ENCODE results near the gene NDOR1.

The NDOR1 gene

DNA sequence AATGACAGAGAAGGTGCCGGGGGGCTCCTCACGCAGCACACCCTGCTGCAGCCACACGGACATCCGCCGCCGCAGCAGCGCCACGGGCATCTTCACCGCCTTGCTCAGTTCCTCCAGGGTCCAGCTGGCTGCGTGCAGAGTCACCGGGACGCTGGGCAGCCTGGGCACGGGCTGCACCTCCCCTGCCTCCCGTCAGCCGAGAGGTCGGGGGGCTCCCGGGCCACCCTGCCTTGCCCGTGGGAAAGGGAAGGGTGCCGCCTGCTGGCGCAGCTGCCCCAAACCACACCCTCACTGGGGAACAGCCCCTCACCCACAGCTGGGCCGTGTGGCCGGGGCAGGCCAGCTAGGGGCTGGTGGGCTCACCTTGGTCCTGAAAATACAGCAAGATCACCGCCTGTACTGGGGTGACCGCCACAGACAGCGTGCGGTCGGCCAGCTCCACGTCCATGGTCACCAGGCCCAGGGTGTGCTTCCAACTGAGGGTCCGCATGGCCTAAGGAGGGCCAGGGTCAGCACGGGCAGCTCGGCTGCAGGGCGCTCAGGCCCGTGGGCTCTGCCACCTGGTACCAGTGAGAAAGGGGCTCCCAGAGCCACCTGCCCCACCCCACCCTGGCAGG, 30.0 kb upstream of the NDOR1 start:
- TF ChIP-seq CTCF (IDR thresholded peaks at IDR 0.05), result no peak

DNA sequence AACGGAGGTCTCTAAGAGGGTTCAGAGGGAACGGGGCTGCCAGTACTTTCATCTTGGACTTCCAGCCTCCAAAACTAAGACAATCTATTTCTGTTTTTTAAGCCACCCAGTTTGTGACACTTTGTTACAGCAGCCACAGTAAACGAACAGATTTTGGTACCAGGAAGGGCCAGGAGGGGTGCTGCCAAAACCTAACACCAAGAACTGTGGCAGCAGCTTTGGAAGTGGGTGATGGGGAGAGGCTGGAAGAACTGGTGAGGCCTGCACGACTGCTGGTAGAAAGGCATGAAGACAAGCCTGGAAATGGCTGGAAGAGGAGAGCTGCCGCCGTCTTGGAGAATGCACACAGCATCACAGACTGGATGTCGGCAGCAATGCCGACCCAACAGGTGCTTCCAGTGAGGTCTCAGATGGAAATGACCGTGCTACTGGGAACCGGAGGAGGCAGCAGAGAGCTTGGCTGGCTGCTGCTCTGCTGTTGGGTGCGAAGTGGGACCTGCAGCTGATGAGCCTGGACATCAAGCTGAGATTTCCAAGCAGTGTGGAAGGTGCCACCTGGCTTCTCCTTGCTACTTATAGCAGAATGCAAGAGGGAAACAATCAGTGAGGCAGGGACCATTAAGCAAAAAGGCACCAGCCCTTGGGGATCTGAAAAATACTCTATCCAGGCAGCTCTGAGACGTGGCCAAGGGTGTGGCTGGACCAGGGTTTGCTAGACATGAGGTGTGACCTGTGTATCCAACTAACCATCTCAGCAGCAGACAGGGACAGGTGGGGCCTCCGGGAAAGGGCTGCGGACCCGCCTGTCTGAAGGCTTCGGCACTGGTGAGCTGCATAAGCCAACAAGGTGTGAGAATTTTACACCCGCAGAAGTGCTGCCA, 29.0 kb upstream of the NDOR1 start:
- TF ChIP-seq CTCF (IDR thresholded peaks at IDR 0.05), result peak; percentile 77

DNA sequence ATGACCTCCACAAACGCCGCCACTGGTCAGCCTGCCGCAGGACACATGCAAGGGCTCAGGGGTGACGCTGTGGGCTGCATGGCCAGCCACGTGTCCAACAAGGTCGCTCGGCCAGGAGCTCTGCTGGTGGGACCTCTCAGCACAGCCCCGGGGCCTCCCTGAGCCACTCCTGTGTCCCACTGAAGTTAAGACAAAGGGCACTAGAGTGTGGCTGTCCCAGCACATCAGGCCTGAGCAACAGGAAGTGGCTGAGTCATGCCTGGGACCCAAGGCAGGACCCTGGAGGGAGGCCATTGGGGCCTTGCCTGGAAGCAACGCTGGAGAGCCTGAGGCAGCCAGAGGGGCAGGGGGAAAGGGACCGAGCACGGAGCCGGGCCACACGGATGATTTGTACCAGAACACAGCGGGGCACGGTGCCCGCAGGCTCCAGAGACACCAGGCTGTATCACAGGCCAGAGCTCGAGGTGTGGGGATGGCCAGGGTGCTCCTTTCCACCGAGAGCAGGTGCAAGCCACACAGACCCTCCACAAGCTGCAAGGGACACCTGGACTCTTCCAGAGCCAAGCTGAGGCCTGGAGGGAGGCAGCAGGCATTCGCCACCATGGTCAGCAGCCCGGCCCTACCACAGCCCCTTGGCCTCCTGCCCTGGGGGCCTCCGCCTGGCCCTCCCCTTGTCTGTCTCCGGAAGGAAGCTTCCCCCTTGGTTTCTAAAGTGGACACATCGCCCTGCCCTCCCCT, 27.1 kb upstream of the NDOR1 start:
- no peak for TF ChIP-seq CTCF (IDR thresholded peaks at IDR 0.05)

DNA sequence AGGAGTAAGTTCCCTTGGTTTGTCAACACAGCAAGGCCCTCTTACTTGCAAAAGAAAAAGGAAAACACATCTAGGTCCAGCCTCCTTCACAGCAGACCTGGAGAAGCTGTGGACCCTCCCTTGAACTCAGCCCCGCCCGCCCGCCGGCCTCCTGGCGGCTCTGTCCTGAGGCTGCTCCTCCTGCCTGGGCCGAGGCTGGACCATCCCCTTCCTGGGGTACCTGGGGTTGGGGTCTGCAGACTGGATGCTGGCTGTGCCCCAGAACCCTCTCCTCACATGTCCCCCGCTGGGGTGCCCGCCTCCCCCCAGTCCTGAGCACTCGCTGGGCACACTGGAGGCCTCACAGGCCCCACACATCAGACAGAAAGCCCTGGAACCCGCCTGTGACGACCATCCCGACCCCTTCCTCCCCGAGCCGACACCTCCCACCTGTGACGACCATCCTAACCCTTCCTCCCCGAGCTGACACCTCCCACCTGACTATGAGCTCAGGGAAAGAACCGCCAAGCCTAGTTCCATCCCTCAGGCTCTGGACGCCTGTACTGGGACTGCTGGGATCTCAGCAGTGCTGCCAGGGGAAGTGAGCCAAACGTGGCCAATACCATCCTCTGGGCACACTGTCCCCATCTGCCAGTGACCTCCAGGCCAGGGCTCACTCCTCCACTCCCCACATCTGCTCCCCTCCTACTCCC, 26.4 kb upstream of the NDOR1 start:
- TF ChIP-seq CTCF (IDR thresholded peaks at IDR 0.05), result no peak

DNA sequence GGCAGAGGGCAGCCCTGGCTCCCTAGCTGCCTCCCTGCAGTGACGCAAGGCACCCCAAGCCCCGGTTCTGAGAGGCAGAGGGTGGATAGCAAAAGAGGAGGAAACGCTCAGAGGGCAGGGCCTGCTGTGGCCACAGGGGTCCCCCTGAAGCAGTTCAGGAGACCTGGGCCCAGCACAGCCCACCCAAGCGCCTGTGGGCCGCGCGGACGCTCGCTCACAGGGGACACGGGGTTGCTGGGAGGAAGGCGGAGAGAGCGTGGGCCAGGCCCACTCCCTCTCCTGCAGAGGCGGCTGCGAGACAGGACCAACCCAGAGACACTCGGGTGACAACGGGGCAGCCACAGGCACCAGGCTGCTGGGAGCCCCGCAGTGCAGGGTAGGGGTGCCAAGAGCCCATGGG, 25.7 kb upstream of the NDOR1 start:
- TF ChIP-seq CTCF (IDR thresholded peaks at IDR 0.05), result no peak

DNA sequence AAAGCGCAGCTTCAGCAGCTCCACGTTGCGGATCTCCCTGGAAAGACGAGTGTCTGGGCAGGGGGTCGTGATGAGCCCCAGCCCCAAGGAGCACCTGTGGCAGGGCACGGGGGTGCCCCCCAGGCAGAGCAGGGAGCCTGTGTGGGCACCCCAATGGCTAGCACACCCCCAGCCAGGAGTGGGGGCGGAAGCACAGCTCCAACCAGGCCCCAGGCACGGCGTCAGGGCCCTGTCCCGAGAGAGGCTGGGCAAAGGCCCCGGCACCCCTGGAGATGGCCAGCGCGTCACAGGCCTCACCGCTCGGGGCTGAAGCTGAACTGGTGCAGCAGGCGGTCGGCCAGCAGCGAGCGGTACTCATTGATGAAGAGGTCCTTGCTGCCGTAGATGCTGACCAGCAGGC, 25.0 kb upstream of the NDOR1 start:
- no peak for TF ChIP-seq CTCF (IDR thresholded peaks at IDR 0.05)

DNA sequence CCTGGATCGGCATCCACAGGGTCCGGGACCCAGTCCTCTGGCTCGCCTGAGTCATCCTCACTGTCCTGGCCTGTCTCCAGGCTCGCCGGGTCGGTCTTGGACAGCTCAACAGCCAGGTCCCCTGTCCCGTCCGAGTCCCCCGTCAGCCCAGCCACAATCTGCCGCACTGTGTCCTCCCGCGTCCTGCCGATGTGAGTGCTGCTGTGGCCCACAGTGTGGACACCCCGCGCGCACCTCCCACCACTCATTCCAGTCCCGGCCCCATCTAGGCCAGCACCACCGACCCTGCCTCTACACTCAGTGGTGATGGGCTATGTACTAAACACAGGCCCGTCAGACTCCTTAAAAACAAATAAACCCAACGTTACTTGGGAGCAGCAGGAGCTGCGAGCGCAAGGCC, 23.8 kb upstream of the NDOR1 start:
- no peak for TF ChIP-seq CTCF (IDR thresholded peaks at IDR 0.05)

Data from LNCAP (cell line).